Activated CD4-positive, alpha-beta T cell treated with anti-CD3 and anti-CD28 coated beads, Interleukin-2, amount 10 ng/mL, durations not matched to agents 7 days and 5 days (primary cell): ENCODE results near the gene RUNX2. TPM values are rescaled to one million over a fixed set of nuclear protein-coding genes. Genes with fewer than 3 reads are reported as not detected.

Source experiments
- CTCF ChIA-PET: fragments of 350-600 bp; sonication (Branson Sonifier 250); formaldehyde crosslinking; loops from one replicate; lab custom pipeline; 2021; ENCODE audit warnings: antibody characterized with exemption; lab: Charles Lee
- POLR2A ChIA-PET: fragments of 350-600 bp; sonication (Branson Sonifier 250); formaldehyde crosslinking; loops from one replicate; lab custom pipeline; 2021; ENCODE audit warnings: antibody characterized with exemption; lab: Charles Lee
- DNase-seq: peaks from one replicate; pipeline ENCODE4 v3.0.0-alpha.2; 2020
- H3K27ac Mint-ChIP-seq: one replicate; pipeline ENCODE4 v1.8.0; 2021; ENCODE audit warnings: mild to moderate bottlenecking, moderate library complexity, mixed read lengths
- H3K27me3 Mint-ChIP-seq: one replicate; pipeline ENCODE4 v1.8.0; 2021; ENCODE audit warnings: mixed read lengths
- H3K36me3 Mint-ChIP-seq: one replicate; pipeline ENCODE4 v1.8.0; 2021; ENCODE audit warnings: low read depth, mixed read lengths
- H3K4me1 Mint-ChIP-seq: one replicate; pipeline ENCODE4 v1.8.0; 2021; ENCODE audit warnings: mixed read lengths
- H3K4me3 Mint-ChIP-seq: one replicate; pipeline ENCODE4 v1.8.0; 2021; ENCODE audit warnings: mild to moderate bottlenecking, moderate library complexity, mixed read lengths
- H3K9me3 Mint-ChIP-seq: one replicate; pipeline ENCODE4 v1.8.0; 2021; ENCODE audit warnings: mixed read lengths
- total RNA-seq, 2 experiments: library from RNA; stranded (reverse); gene quantifications; one replicate each; pipeline ENCODE4 v1.2.3, GENCODE V29; 2021

The RUNX2 gene
- total RNA-seq, 2 experiments from 2014 or later: 13.2 to 13.4 TPM

DNA sequence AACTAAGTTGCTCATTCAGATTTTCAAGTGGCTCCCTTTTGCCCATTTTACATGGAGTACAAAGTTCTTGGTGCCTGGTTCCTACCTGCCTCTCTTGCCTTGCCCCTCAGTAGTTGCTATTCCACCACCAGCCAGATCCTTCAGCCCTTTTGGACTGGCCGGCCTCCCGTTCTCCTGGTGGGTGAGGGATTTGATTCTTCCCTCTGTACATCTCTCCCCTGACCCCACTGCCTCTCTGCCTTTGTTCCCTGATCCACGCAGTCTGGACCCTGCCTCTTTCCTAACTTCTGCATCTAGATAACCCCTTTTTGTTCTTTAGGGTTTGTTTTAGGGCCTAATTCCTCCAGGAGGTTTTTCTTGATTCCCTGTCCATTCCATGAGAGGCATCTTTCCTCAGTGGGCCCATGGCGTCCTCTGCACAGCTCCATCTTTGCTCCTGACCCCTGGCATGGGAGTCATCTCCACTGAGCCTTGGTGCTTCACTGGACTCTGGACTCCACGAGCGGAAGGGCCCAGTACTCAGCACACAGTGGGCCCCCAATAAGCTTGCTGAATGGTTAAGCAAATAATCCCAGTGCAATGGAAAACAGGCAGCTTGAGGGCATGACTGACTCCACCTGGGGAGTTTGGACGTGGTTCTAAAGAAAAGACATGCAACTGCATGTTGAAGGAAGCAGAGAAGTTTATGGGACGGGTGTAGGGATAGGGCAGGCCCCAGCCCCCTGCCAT lies 358.9 kb downstream of the RUNX2 start:
- Mint-ChIP-seq H3K27ac (no peak overlapping the region), H3K4me1 (peaks cover 3% of the 10 kb centered on the region), H3K9me3 (peaks cover 21% of the 10 kb centered on the region), H3K4me3 (no peak overlapping the region), H3K27me3 (no peaks in the 10 kb centered on the region), H3K36me3 (peaks cover 2% of the 10 kb centered on the region)
- ChIA-PET POLR2A (no interaction called here), CTCF (interaction anchor here (0.6 kb wide), 1 partner anchor 155 kb away, joined by 3 read pairs; no protein-coding TSS in a partner anchor)
- DNase-seq: no peak

- H3K4me3 Mint-ChIP-seq: no peak overlapping the region
- ChIA-PET CTCF (interaction anchor here (0.6 kb wide), 1 partner anchor 156 kb away, joined by 3 read pairs; no protein-coding TSS in a partner anchor), POLR2A (no interaction called here)
- no peak overlapping the region for H3K27ac Mint-ChIP-seq
- peaks cover 18% of the 10 kb centered on the region for H3K9me3 Mint-ChIP-seq
- H3K27me3 Mint-ChIP-seq: peaks cover under 1% of the 10 kb centered on the region
- H3K4me1 Mint-ChIP-seq: no peaks in the 10 kb centered on the region
- no peaks in the 10 kb centered on the region for H3K36me3 Mint-ChIP-seq
- DNase-seq: no peak
These were observed 359.4 kb downstream of the RUNX2 start for GRCh38 chr6:45687570-45687969.

DNA sequence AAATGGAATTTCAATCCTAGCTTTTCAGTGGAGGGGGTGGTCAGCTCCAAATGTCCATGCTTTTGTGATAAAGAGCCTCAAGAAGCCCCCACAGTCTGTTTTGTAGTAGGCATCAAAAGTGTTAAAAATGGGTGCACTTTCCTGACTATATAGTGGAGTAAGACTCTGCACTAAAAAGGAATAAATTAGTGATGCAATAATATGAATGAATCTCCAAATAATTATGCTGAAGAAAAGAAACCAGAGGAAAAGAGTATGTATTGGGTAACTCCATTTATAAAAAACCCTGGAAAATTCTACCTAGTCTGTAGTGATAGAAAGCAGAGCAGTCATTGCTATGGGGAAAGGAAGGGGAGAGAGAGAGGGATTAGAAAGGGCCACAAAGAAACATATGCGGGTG lies 360.1 kb downstream of the RUNX2 start:
- Mint-ChIP-seq H3K9me3 (peaks cover 18% of the 10 kb centered on the region), H3K36me3 (no peaks in the 10 kb centered on the region), H3K4me3 (no peak overlapping the region), H3K27me3 (peaks cover 2% of the 10 kb centered on the region), H3K27ac (no peak overlapping the region), H3K4me1 (no peaks in the 10 kb centered on the region)
- no peak for DNase-seq
- POLR2A ChIA-PET: no interaction called here
- CTCF ChIA-PET: no interaction called here

- CTCF ChIA-PET: no interaction called here
- Mint-ChIP-seq H3K4me1 (peaks cover 4% of the 10 kb centered on the region), H3K36me3 (peaks cover 3% of the 10 kb centered on the region), H3K4me3 (no peak overlapping the region), H3K27ac (no peak overlapping the region), H3K9me3 (peaks cover 18% of the 10 kb centered on the region), H3K27me3 (peaks cover 2% of the 10 kb centered on the region)
- DNase-seq: no peak
- POLR2A ChIA-PET: no interaction called here
These were observed 361.9 kb downstream of the RUNX2 start for GRCh38 chr6:45689926-45690615.

DNA sequence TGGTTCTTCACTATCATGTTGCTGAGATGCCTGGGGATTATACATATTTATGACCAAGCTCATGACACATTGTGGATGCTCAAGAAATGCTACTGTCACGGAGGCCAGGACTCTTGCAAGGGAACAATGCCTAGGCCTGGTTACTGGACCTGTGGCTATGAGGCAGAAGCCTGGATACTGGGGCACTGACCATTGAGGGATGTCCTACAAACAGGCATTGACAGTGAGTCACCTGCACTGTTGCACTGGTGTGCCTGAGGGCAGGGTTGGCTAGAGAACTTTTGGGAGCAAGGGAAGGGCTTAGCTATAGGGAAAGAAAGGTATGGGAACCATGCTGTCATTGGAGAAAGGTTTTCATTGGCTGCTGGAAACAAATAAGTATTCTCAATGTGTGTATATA lies 362.7 kb downstream of the RUNX2 start:
- DNase-seq: no peak
- Mint-ChIP-seq H3K4me3 (no peak overlapping the region), H3K36me3 (peaks cover 3% of the 10 kb centered on the region), H3K27ac (no peak overlapping the region), H3K27me3 (peaks cover 2% of the 10 kb centered on the region), H3K4me1 (peaks cover 4% of the 10 kb centered on the region), H3K9me3 (peaks cover 17% of the 10 kb centered on the region)
- ChIA-PET CTCF (no interaction called here), POLR2A (no interaction called here)

- H3K4me1 Mint-ChIP-seq: peaks cover 4% of the 10 kb centered on the region
- peaks cover 3% of the 10 kb centered on the region for H3K36me3 Mint-ChIP-seq
- H3K4me3 Mint-ChIP-seq: no peak overlapping the region
- DNase-seq: no peak
- no peak overlapping the region for H3K27ac Mint-ChIP-seq
- H3K9me3 Mint-ChIP-seq: peaks cover 11% of the 10 kb centered on the region
- ChIA-PET POLR2A (no interaction called here), CTCF (no interaction called here)
- H3K27me3 Mint-ChIP-seq: peaks cover 2% of the 10 kb centered on the region
These were observed 363.3 kb downstream of the RUNX2 start for GRCh38 chr6:45691426-45691825.

DNA sequence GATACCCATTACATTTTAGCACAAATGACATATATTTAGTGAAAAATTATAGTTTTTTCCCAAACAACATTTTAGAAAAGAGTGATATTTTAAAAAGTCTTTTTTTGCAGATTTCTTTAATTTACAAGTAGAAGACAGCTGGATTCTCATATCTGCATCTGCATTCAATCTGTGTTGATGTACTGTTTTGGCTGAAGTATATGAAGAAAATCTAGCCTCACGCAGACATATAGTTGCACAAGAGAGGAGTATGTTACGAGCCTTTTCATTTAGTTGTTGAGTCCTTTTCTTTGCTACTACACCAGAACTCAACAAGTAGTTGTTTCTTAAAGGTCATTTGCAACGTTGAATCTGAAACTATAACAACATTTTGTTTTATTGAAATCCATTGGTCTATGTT lies 363.9 kb downstream of the RUNX2 start:
- peaks cover 7% of the 10 kb centered on the region for H3K9me3 Mint-ChIP-seq
- ChIA-PET POLR2A (no interaction called here), CTCF (no interaction called here)
- peaks cover 4% of the 10 kb centered on the region for H3K4me1 Mint-ChIP-seq
- peaks cover 3% of the 10 kb centered on the region for H3K36me3 Mint-ChIP-seq
- H3K27ac Mint-ChIP-seq: no peak overlapping the region
- peaks cover 2% of the 10 kb centered on the region for H3K27me3 Mint-ChIP-seq
- DNase-seq: no peak
- H3K4me3 Mint-ChIP-seq: no peak overlapping the region

GRCh38 chr6:45696738-45697137 lies 368.6 kb downstream of the RUNX2 start:
- DNase-seq: no peak
- Mint-ChIP-seq H3K36me3 (peaks cover 3% of the 10 kb centered on the region), H3K27me3 (peaks cover 2% of the 10 kb centered on the region), H3K27ac (no peak overlapping the region), H3K4me3 (no peak overlapping the region), H3K4me1 (peaks cover 4% of the 10 kb centered on the region), H3K9me3 (no peaks in the 10 kb centered on the region)
- ChIA-PET POLR2A (no interaction called here), CTCF (interaction anchor here (0.7 to 1.3 kb wide), 3 partner anchors 17 to 42 kb away, joined by 3 read pairs; no protein-coding TSS in a partner anchor)

DNA sequence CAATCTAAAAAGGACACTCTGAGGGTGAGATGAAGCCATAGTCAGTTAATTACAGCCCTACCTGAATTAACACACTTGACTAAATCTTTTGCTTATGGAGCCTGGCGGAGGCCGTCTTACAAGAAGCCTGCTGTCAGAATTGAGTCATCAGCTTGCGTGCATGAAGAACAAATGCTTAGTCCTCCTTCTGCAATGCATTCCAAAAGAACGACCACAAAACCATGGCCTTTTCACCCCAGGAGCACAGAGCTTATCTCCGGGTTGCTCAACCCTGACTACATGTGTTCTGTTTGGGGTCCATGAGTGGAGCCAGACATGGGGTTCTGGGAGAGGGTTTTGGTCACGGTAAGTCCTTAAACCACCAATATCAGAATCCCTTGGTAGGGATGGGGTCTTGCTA lies 369.5 kb downstream of the RUNX2 start:
- Mint-ChIP-seq H3K27ac (no peak overlapping the region), H3K27me3 (peaks cover under 1% of the 10 kb centered on the region), H3K36me3 (peaks cover 3% of the 10 kb centered on the region), H3K9me3 (no peaks in the 10 kb centered on the region), H3K4me1 (peaks cover 7% of the 10 kb centered on the region), H3K4me3 (no peak overlapping the region)
- ChIA-PET POLR2A (no interaction called here), CTCF (interaction anchor here (0.7 to 1.2 kb wide), 5 partner anchors 11 to 255 kb away, joined by 3 to 5 read pairs (median 3); no protein-coding TSS in a partner anchor)
- no peak for DNase-seq

GRCh38 chr6:45698046-45698445 lies 369.9 kb downstream of the RUNX2 start:
- H3K36me3 Mint-ChIP-seq: peaks cover 3% of the 10 kb centered on the region
- ChIA-PET CTCF (interaction anchor here (0.6 to 1.1 kb wide), 6 partner anchors 9 to 760 kb away, joined by 3 to 5 read pairs (median 3); no protein-coding TSS in a partner anchor), POLR2A (no interaction called here)
- H3K27ac Mint-ChIP-seq: no peak overlapping the region
- H3K4me1 Mint-ChIP-seq: peaks cover 7% of the 10 kb centered on the region
- H3K9me3 Mint-ChIP-seq: no peaks in the 10 kb centered on the region
- no peak for DNase-seq
- H3K4me3 Mint-ChIP-seq: no peak overlapping the region
- no peaks in the 10 kb centered on the region for H3K27me3 Mint-ChIP-seq

- Mint-ChIP-seq H3K27ac (no peak overlapping the region), H3K36me3 (peaks cover 2% of the 10 kb centered on the region), H3K4me1 (peaks cover 6% of the 10 kb centered on the region), H3K4me3 (no peak overlapping the region), H3K9me3 (no peaks in the 10 kb centered on the region), H3K27me3 (no peaks in the 10 kb centered on the region)
- ChIA-PET CTCF (no interaction called here), POLR2A (no interaction called here)
- DNase-seq: no peak
These were observed 371.5 kb downstream of the RUNX2 start for GRCh38 chr6:45699663-45700062.

GRCh38 chr6:45702849-45703739 lies 375.0 kb downstream of the RUNX2 start:
- POLR2A ChIA-PET: no interaction called here
- H3K27ac Mint-ChIP-seq: no peak overlapping the region
- CTCF ChIA-PET: interaction anchor here (0.8 to 2.1 kb wide), 5 partner anchors 9 to 221 kb away, joined by 3 to 5 read pairs (median 3); no protein-coding TSS in a partner anchor

More at GRCh38 chr6:45702849-45703739, 375.0 kb downstream of the RUNX2 start:
- Mint-ChIP-seq H3K4me3 (no peak overlapping the region), H3K9me3 (no peaks in the 10 kb centered on the region), H3K27me3 (no peaks in the 10 kb centered on the region), H3K36me3 (no peaks in the 10 kb centered on the region), H3K4me1 (peaks cover 5% of the 10 kb centered on the region)
- DNase-seq: no peak
